Measurements from ENCODE around the gene KATNB1. TPM values are rescaled to one million over a fixed set of nuclear protein-coding genes. Genes with fewer than 3 reads are reported as not detected.

Gene KATNB1
- total and polyA plus RNA-seq, 2 experiments from 2014 or later = 31.4 to 65.9 TPM

GRCh38 chr16:57757326-57757786 is 21.8 kb downstream of the KATNB1 start:
- DNase-seq (ENCODE audit: low spot score) (peak; percentile 85), ATAC-seq (peak; percentile 86)

GRCh38 chr16:57757883-57758282 is 22.3 kb downstream of the KATNB1 start:
- Histone ChIP-seq H4K20me1 (replicated peaks; ENCODE audit: insufficient read depth) (no peaks in the 10 kb centered on the region), H3K27ac (ENCODE audit: low read depth) (no peak overlapping the region), H3K9me2 (ENCODE audit: insufficient read depth) (no peaks in the 10 kb centered on the region), H2AFZ (no peak overlapping the region), H3K79me2 (replicated peaks; ENCODE audit: insufficient read depth) (no peaks in the 10 kb centered on the region), H3K4me1 (ENCODE audit: insufficient read depth) (no peaks in the 10 kb centered on the region; the same call in 1 of the 2 replicates), H3K36me3 (ENCODE audit: insufficient read depth) (no peaks in the 10 kb centered on the region), H3K4me3 (no peak overlapping the region), H3K27me3 (ENCODE audit: insufficient read depth) (no peaks in the 10 kb centered on the region), H3F3A (replicated peaks; ENCODE audit: low read depth) (no peaks in the 10 kb centered on the region), H3K4me2 (no peak overlapping the region)
- Mint-ChIP-seq H3K9me3 (no peaks in the 10 kb centered on the region), H3K36me3 (ENCODE audit: low read depth) (peaks cover 21% of the 10 kb centered on the region), H3K4me1 (peaks cover 17% of the 10 kb centered on the region), H3K4me3 (no peak overlapping the region), H3K27me3 (ENCODE audit: insufficient read depth, low read depth, poor library complexity) (peaks cover 14% of the 10 kb centered on the region), H3K27ac (no peak overlapping the region)
- no peak for DNase-seq (ENCODE audit: low spot score)
- no peak for ATAC-seq
- no peak for TF ChIP-seq CTCF (conservative IDR thresholded peaks at IDR 0.05; ENCODE audit: low read depth in 2 of 2)
- no peak for TF ChIP-seq EZH2 (IDR thresholded peaks at IDR 0.05; ENCODE audit: low read depth, unreplicated experiment)
- no peak for TF ChIP-seq CREB1 (CRISPR knock-in tag; IDR thresholded peaks at IDR 0.05; ENCODE audit: low read depth)
- no peak for TF ChIP-seq NANOG (IDR thresholded peaks at IDR 0.05; ENCODE audit: borderline replicate concordance)
- no peak for TF ChIP-seq ETS1 (IDR thresholded peaks at IDR 0.05)
- TF ChIP-seq POLR2AphosphoS5 (IDR thresholded peaks at IDR 0.05; ENCODE audit: low read depth) = no peak

More at GRCh38 chr16:57757326-57757786, 21.8 kb downstream of the KATNB1 start:
- H3K9me2 ChIP-seq (ENCODE audit: insufficient read depth) = no peaks in the 10 kb centered on the region
- H3K9me3 Mint-ChIP-seq = no peaks in the 10 kb centered on the region
- no peaks in the 10 kb centered on the region for H3K36me3 ChIP-seq (ENCODE audit: insufficient read depth)
- H3K27ac Mint-ChIP-seq = no peak overlapping the region
- H2AFZ ChIP-seq = no peak overlapping the region
- no peaks in the 10 kb centered on the region for H3K27me3 ChIP-seq (ENCODE audit: insufficient read depth)
- H3K27me3 Mint-ChIP-seq (ENCODE audit: insufficient read depth, low read depth, poor library complexity) = peaks cover 14% of the 10 kb centered on the region
- no peak overlapping the region for H3K4me3 ChIP-seq
- H3K4me3 Mint-ChIP-seq = no peak overlapping the region
- H3K27ac ChIP-seq (ENCODE audit: low read depth) = no peak overlapping the region
- H3K36me3 Mint-ChIP-seq (ENCODE audit: low read depth) = peaks cover 21% of the 10 kb centered on the region
- no peaks in the 10 kb centered on the region for H3F3A ChIP-seq (replicated peaks; ENCODE audit: low read depth)
- TF ChIP-seq CTCF (conservative IDR thresholded peaks at IDR 0.05; ENCODE audit: low read depth in 2 of 2) (peak; percentile 90 to 95), EZH2phosphoT487 (IDR thresholded peaks at IDR 0.05; ENCODE audit: unreplicated experiment) (no peak), NANOG (IDR thresholded peaks at IDR 0.05; ENCODE audit: borderline replicate concordance) (no peak), ZNF331 (CRISPR knock-in tag; IDR thresholded peaks at IDR 0.05; ENCODE audit: low read depth) (no peak)
- no peaks in the 10 kb centered on the region for H3K79me2 ChIP-seq (replicated peaks; ENCODE audit: insufficient read depth)
- no peaks in the 10 kb centered on the region for H4K20me1 ChIP-seq (replicated peaks; ENCODE audit: insufficient read depth)
- no peaks in the 10 kb centered on the region; the same call in 1 of the 2 replicates for H3K4me1 ChIP-seq (ENCODE audit: insufficient read depth)
- H3K4me1 Mint-ChIP-seq = peaks cover 17% of the 10 kb centered on the region
- H3K4me2 ChIP-seq = no peak overlapping the region

Data from GM23338 (cell line).